IMR-90 (cell line): ENCODE data around the gene DICER1. TPM values are rescaled to one million over a fixed set of nuclear protein-coding genes. Genes with fewer than 3 reads are reported as not detected.

Source experiments
- ATAC-seq: fragments of 200-7000 bp; cut with Tn5 transposase; 2 replicates; pipeline ENCODE4 v1.9.1; 2020; ENCODE audit warnings: low read depth, mild to moderate bottlenecking, moderate library complexity
- BruUV-seq: library from RNA; stranded (reverse); fragments of 400-500 nt; replicated peaks from 2 replicates; lab custom pipeline; 2021; lab: Mats Ljungman, UMichigan
- CTCF ChIA-PET: fragments of 300-600 bp; formaldehyde crosslinking; extraction: SDS; loops from one replicate; lab custom pipeline; 2021; ENCODE audit warnings: antibody characterized with exemption; lab: Yijun Ruan, JAX
- POLR2A ChIA-PET: fragments of 300-600 bp; sonication (Branson Sonifier 250); formaldehyde crosslinking; loops from one replicate; lab custom pipeline; 2022; ENCODE audit warnings: antibody characterized with exemption; ENCODE audit not compliant: unreplicated experiment; lab: Charles Lee
- DNase-seq: peaks from one replicate; pipeline ENCODE4 v3.0.0; 2013
- H2AFZ ChIP-seq: replicated peaks from 2 replicates; pipeline ENCODE3; 2013; ENCODE audit warnings: low read length, mild to moderate bottlenecking; ENCODE audit not compliant: poor library complexity
- H2AK5ac ChIP-seq: 2 replicates; pipeline ENCODE4 v1.6.1; 2013; ENCODE audit warnings: low read depth, low read length, inconsistent platforms
- H2AK9ac ChIP-seq: replicated peaks from 2 replicates; pipeline ENCODE3; 2013; ENCODE audit warnings: mild to moderate bottlenecking, low read depth, low read length, moderate library complexity; ENCODE audit not compliant: poor library complexity
- H2BK120ac ChIP-seq: 2 replicates; pipeline ENCODE4 v1.6.1; 2013; ENCODE audit warnings: low read depth, low read length, inconsistent platforms
- H2BK15ac ChIP-seq: 3 replicates; pipeline ENCODE4 v1.6.1; 2013; ENCODE audit warnings: low read depth, low read length, inconsistent platforms
- H2BK20ac ChIP-seq: 2 replicates; pipeline ENCODE4 v1.6.1; 2013; ENCODE audit warnings: low read depth, mild to moderate bottlenecking, inconsistent platforms, low read length, moderate library complexity
- H2BK5ac ChIP-seq: 2 replicates; pipeline ENCODE4 v1.6.1; 2013; ENCODE audit warnings: mild to moderate bottlenecking, low read depth, low read length, inconsistent platforms; ENCODE audit not compliant: poor library complexity, severe bottlenecking
- H3K14ac ChIP-seq: replicated peaks from 2 replicates; pipeline ENCODE4 v1.6.1; 2013; ENCODE audit warnings: low read depth, low read length, inconsistent platforms
- H3K18ac ChIP-seq: 2 replicates; pipeline ENCODE4 v1.6.1; 2013; ENCODE audit warnings: low read depth, low read length, control low read depth
- H3K23ac ChIP-seq: 2 replicates; pipeline ENCODE4 v1.6.1; 2013; ENCODE audit warnings: low read depth, low read length, inconsistent platforms
- H3K27ac ChIP-seq: 2 replicates; pipeline ENCODE4 v1.5.1; 2013; ENCODE audit warnings: mild to moderate bottlenecking, control low read depth, low read length; ENCODE audit not compliant: insufficient read depth
- H3K27me3 ChIP-seq: 2 replicates; pipeline ENCODE4 v1.6.1; 2013; ENCODE audit warnings: low read length; ENCODE audit not compliant: control insufficient read depth, insufficient read depth
- H3K36me3 ChIP-seq: 2 replicates; pipeline ENCODE4 v1.6.1; 2013; ENCODE audit warnings: low read length, mixed read lengths; ENCODE audit not compliant: control insufficient read depth, insufficient read depth
- H3K4ac ChIP-seq: 2 replicates; pipeline ENCODE4 v1.6.1; 2013; ENCODE audit warnings: low read depth, low read length, inconsistent platforms
- H3K4me1 ChIP-seq: 2 replicates; pipeline ENCODE4 v1.6.1; 2013; ENCODE audit warnings: low read length, mixed read lengths; ENCODE audit not compliant: control insufficient read depth, insufficient read depth
- H3K4me2 ChIP-seq: 2 replicates; pipeline ENCODE4 v1.6.1; 2013; ENCODE audit warnings: low read depth, mild to moderate bottlenecking, control low read depth, low read length, moderate library complexity
- H3K4me3 ChIP-seq: 2 replicates; pipeline ENCODE4 v1.5.1; 2013; ENCODE audit warnings: low read depth, mild to moderate bottlenecking, control low read depth, low read length, moderate library complexity; ENCODE audit not compliant: insufficient read depth
- H3K56ac ChIP-seq: 2 replicates; pipeline ENCODE4 v1.6.1; 2013; ENCODE audit warnings: low read length, inconsistent platforms; ENCODE audit not compliant: insufficient read depth; ENCODE audit errors: extremely low read depth
- H3K79me1 ChIP-seq, 2 experiments: 2 replicates each; pipeline ENCODE4 v1.6.1; 2013; ENCODE audit warnings: low read length in 2 of 2, inconsistent platforms in 1 of 2, low read depth in 1 of 2
- H3K9ac ChIP-seq: 2 replicates; pipeline ENCODE4 v1.6.1; 2013; ENCODE audit warnings: low read depth, low read length, control low read depth
- H3K9me1 ChIP-seq: 2 replicates; pipeline ENCODE4 v1.6.1; 2013; ENCODE audit warnings: low read length, inconsistent platforms; ENCODE audit not compliant: insufficient read depth
- H3K9me3 ChIP-seq: 2 replicates; pipeline ENCODE4 v1.6.1; 2013; ENCODE audit warnings: low read length; ENCODE audit not compliant: control insufficient read depth, insufficient read depth
- H4K20me1 ChIP-seq: 2 replicates; pipeline ENCODE4 v1.6.1; 2013; ENCODE audit warnings: low read length, inconsistent platforms; ENCODE audit not compliant: insufficient read depth
- H4K5ac ChIP-seq: 2 replicates; pipeline ENCODE4 v1.6.1; 2013; ENCODE audit warnings: mild to moderate bottlenecking, low read depth, low read length, control low read depth
- H4K8ac ChIP-seq, 2 experiments: 2 replicates each; pipeline ENCODE4 v1.6.1; 2013; ENCODE audit warnings: low read depth in 2 of 2, low read length in 2 of 2, control low read depth in 1 of 2, inconsistent platforms in 1 of 2
- H4K91ac ChIP-seq: 2 replicates; pipeline ENCODE4 v1.6.1; 2013; ENCODE audit warnings: low read depth, low read length, inconsistent platforms; ENCODE audit not compliant: insufficient read depth
- BHLHE40 ChIP-seq: fragments of 150-350 bp; IDR thresholded peaks from 2 replicates; pipeline ENCODE4 v1.6.1; 2016; ENCODE audit warnings: mild to moderate bottlenecking, low read depth, low read length
- CEBPB ChIP-seq: IDR thresholded peaks from 2 replicates; pipeline ENCODE4 v1.6.1; 2012; ENCODE audit warnings: low read depth, low read length, improper control_type of control experiment
- CHD1 ChIP-seq: IDR thresholded peaks from 2 replicates; pipeline ENCODE4 v1.6.1; 2012; ENCODE audit warnings: low read depth, low read length, improper control_type of control experiment
- FOS ChIP-seq: fragments of 150-350 bp; IDR thresholded peaks from 2 replicates; pipeline ENCODE4 v1.6.1; 2016; ENCODE audit warnings: low read depth, low read length
- MAFK ChIP-seq: IDR thresholded peaks from 2 replicates; pipeline ENCODE4 v1.6.1; 2012; ENCODE audit warnings: low read depth, low read length, improper control_type of control experiment
- MAZ ChIP-seq: IDR thresholded peaks from 2 replicates; pipeline ENCODE4 v1.6.1; 2012; ENCODE audit warnings: low read depth, mild to moderate bottlenecking, low read length, improper control_type of control experiment, moderate library complexity, borderline replicate concordance
- MXI1 ChIP-seq: IDR thresholded peaks from 2 replicates; pipeline ENCODE4 v1.6.1; 2012; ENCODE audit warnings: low read depth, mild to moderate bottlenecking, low read length, moderate library complexity, borderline replicate concordance
- NFE2L2 ChIP-seq: fragments of 150-350 bp; IDR thresholded peaks from 2 replicates; pipeline ENCODE4 v1.6.1; 2016; ENCODE audit warnings: low read depth, mild to moderate bottlenecking, low read length
- POLR2A ChIP-seq: IDR thresholded peaks from 2 replicates; pipeline ENCODE4 v1.6.1; 2012; ENCODE audit warnings: mild to moderate bottlenecking, low read depth, low read length
- RAD21 ChIP-seq: IDR thresholded peaks from 2 replicates; pipeline ENCODE4 v1.6.1; 2012; ENCODE audit warnings: low read length, improper control_type of control experiment
- RCOR1 ChIP-seq: IDR thresholded peaks from 2 replicates; pipeline ENCODE4 v1.6.1; 2012; ENCODE audit warnings: mild to moderate bottlenecking, low read length, improper control_type of control experiment; ENCODE audit not compliant: insufficient replicate concordance
- RFX5 ChIP-seq: IDR thresholded peaks from 2 replicates; pipeline ENCODE4 v1.8.0; 2012; ENCODE audit warnings: low read depth, mild to moderate bottlenecking, low read length, moderate library complexity
- SMC3 ChIP-seq: fragments of 150-350 bp; IDR thresholded peaks from 2 replicates; pipeline ENCODE4 v1.6.1; 2016; ENCODE audit warnings: low read depth, mild to moderate bottlenecking, antibody characterized with exemption, low read length, moderate library complexity
- WGBS, 2 experiments: methylation state at CpG; one replicate each; pipeline versions ENCODE4 v1.1.5 to v1.1.7; 2013; ENCODE audit warnings: missing lambda C conversion rate in 2 of 2; ENCODE audit not compliant: insufficient read length in 1 of 2; ENCODE audit errors: extremely low coverage in 2 of 2; 5-methylcytosine and 5-hydroxymethylcytosine counted together
- dilution Hi-C: fragments of 300-500 bp; cut with HindIII; formaldehyde crosslinking; loops from one replicate; pipeline ENCODE4 v1.14.3; 2018; ENCODE audit warnings: low sequenced_read_pairs; ENCODE audit not compliant: unreplicated experiment
- in situ Hi-C: fragments of 300-500 bp; cut with MboI; formaldehyde crosslinking; loops from 3 replicates; pipeline ENCODE4 v1.14.3; 2019; ENCODE audit warnings: low sequenced_read_pairs, inconsistent platforms, mixed read lengths
- intact Hi-C: fragments of 100-400 bp; cut with micrococcal nuclease; formaldehyde crosslinking; loops from 2 replicates; pipeline ENCODE4 v1.10.0; 2022
- polyA plus RNA-seq, 3 experiments: library from polyadenylated mRNA; depleted of rRNA; stranded (reverse); fragments of >200 nt; gene quantifications; 2 replicates each; pipeline ENCODE4 v1.2.3, GENCODE V29; 2012; ENCODE audit warnings: low replicate concordance in 1 of 3
- total RNA-seq: library from RNA; depleted of rRNA; stranded (reverse); fragments of >200 nt; gene quantifications from 2 replicates; pipeline ENCODE4 v1.2.3, GENCODE V29; 2012
- TF ChIP-seq, protein P1 (sequence below): fragments of 150-350 bp; IDR thresholded peaks from 2 replicates; pipeline ENCODE4 v1.6.1; 2017; ENCODE audit warnings: mild to moderate bottlenecking, antibody characterized with exemption, low read length, low read depth
- TF ChIP-seq, protein P2 (sequence below): fragments of 150-350 bp; IDR thresholded peaks from 2 replicates; pipeline ENCODE4 v1.6.1; 2016; ENCODE audit warnings: low read depth, mild to moderate bottlenecking, low read length, moderate library complexity, borderline replicate concordance
- TF ChIP-seq, protein P3 (sequence below): conservative IDR thresholded peaks from 2 replicates; pipeline ENCODE4 v1.5.1; 2012; ENCODE audit warnings: mild to moderate bottlenecking, low read depth, low read length, improper control_type of control experiment

DICER1 gene
- total and polyA plus RNA-seq, 2 of the 4 experiments (the other 2 are of a cell fraction): 9.7 to 49.5 TPM

DNA sequence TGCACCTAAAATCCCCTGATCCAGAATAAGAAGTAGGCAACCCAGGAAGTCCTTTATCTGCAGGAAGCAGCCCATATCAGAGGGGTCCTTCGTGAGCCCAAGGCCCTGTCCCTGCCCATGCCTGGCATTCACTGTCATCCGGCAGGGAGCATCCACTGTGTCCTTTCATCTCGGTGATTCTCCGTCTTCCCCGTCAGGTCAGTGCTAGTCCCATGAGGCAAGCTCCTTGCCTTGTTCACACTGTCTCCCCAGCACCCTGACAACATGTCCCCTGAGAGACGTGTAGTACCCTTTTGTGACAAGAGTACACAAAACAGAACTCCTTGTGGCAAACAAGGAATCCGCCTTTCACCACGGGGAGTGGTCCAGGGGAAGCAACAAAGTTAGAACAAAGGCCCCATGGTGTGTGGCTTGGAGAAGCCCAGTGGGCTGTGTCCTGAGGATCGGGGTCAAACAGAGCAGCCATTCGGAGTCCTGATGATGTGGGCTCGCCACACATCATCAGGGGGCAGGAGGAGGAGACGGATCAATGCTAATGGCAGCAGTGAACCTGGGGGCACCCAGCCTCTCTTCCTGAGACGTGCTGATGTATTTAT, 112.1 kb downstream of the DICER1 start:
- H3K27ac ChIP-seq: no peak overlapping the region
- peaks cover 21% of the 10 kb centered on the region for H3K4me1 ChIP-seq
- H2BK15ac ChIP-seq: no peak overlapping the region; the same call in 2 of the 3 replicates
- no peak overlapping the region for H2BK20ac ChIP-seq
- no peak overlapping the region for H3K4me3 ChIP-seq
- DNase-seq (no peak), ATAC-seq (no peak)
- no peak overlapping the region for H2AK9ac ChIP-seq
- no peak overlapping the region for H3K4me2 ChIP-seq
- 83% methylated on average over 8 of the region's 13 CpGs; no CpG with 5 or more reads in 1 of the 2 experiments for WGBS, 2 experiments
- H4K91ac ChIP-seq: no peak overlapping the region; the same call in 1 of the 2 replicates
- H2AK5ac ChIP-seq: peak overlapping the region; percentile 33; the same call in 1 of the 2 replicates
- no peak overlapping the region for H3K23ac ChIP-seq
- no peak overlapping the region for H2BK5ac ChIP-seq
- in situ Hi-C loops: no loop called here
- no peak overlapping the region for H2BK120ac ChIP-seq
- ChIA-PET POLR2A (no interaction called here), CTCF (no interaction called here)
- no peaks in the 10 kb centered on the region for H3K9me3 ChIP-seq
- BruUV-seq: no TSS peak
- peak overlapping the region; percentile 21; the same call in 1 of the 2 replicates for H4K5ac ChIP-seq
- dilution Hi-C loops: no loop called here
- H3K9ac ChIP-seq: no peak overlapping the region
- no peaks in the 10 kb centered on the region for H4K20me1 ChIP-seq
- intact Hi-C loops: no loop called here
- H3K9me1 ChIP-seq: no peaks in the 10 kb centered on the region
- TF ChIP-seq FOS (no peak), RFX5 (no peak), MXI1 (no peak), SMC3 (no peak), BHLHE40 (no peak), RAD21 (no peak), MAZ (no peak), MAFK (no peak), RCOR1 (no peak), POLR2A (no peak), CHD1 (no peak), CEBPB (no peak), NFE2L2 (no peak)
- TF ChIP-seq, protein P1, sequence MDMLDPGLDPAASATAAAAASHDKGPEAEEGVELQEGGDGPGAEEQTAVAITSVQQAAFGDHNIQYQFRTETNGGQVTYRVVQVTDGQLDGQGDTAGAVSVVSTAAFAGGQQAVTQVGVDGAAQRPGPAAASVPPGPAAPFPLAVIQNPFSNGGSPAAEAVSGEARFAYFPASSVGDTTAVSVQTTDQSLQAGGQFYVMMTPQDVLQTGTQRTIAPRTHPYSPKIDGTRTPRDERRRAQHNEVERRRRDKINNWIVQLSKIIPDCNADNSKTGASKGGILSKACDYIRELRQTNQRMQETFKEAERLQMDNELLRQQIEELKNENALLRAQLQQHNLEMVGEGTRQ: no peak
- TF ChIP-seq, protein P2, sequence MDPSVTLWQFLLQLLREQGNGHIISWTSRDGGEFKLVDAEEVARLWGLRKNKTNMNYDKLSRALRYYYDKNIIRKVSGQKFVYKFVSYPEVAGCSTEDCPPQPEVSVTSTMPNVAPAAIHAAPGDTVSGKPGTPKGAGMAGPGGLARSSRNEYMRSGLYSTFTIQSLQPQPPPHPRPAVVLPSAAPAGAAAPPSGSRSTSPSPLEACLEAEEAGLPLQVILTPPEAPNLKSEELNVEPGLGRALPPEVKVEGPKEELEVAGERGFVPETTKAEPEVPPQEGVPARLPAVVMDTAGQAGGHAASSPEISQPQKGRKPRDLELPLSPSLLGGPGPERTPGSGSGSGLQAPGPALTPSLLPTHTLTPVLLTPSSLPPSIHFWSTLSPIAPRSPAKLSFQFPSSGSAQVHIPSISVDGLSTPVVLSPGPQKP: no peak
- TF ChIP-seq, protein P3, sequence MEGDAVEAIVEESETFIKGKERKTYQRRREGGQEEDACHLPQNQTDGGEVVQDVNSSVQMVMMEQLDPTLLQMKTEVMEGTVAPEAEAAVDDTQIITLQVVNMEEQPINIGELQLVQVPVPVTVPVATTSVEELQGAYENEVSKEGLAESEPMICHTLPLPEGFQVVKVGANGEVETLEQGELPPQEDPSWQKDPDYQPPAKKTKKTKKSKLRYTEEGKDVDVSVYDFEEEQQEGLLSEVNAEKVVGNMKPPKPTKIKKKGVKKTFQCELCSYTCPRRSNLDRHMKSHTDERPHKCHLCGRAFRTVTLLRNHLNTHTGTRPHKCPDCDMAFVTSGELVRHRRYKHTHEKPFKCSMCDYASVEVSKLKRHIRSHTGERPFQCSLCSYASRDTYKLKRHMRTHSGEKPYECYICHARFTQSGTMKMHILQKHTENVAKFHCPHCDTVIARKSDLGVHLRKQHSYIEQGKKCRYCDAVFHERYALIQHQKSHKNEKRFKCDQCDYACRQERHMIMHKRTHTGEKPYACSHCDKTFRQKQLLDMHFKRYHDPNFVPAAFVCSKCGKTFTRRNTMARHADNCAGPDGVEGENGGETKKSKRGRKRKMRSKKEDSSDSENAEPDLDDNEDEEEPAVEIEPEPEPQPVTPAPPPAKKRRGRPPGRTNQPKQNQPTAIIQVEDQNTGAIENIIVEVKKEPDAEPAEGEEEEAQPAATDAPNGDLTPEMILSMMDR: no peak
- no peak overlapping the region for H3K4ac ChIP-seq
- H3K56ac ChIP-seq: no peak overlapping the region
- no peak overlapping the region for H3K14ac ChIP-seq
- no peaks in the 10 kb centered on the region for H3K79me1 ChIP-seq
- no peaks in the 10 kb centered on the region for H3K36me3 ChIP-seq
- no peak overlapping the region for H2AFZ ChIP-seq
- no peak overlapping the region for H4K8ac ChIP-seq
- peaks cover 2% of the 10 kb centered on the region; the same call in 1 of the 2 replicates for H3K27me3 ChIP-seq
- H3K18ac ChIP-seq: peak overlapping the region; percentile 19; the same call in 1 of the 2 replicates
